NCI-H187 treated with DMSO at 0.1 percent for 48 hours (cell line): Measurements from ENCODE around the gene QRFP.
"Not testable (repeated sequence)": the region's sequence is repeated elsewhere in the genome, so short reads cannot be mapped to it uniquely, and the experiment has no call there.

ENCODE experiments used
- DNase-seq: peaks from one replicate; lab custom pipeline; 2025; lab: John Stamatoyannopoulos, UW

QRFP gene

DNA sequence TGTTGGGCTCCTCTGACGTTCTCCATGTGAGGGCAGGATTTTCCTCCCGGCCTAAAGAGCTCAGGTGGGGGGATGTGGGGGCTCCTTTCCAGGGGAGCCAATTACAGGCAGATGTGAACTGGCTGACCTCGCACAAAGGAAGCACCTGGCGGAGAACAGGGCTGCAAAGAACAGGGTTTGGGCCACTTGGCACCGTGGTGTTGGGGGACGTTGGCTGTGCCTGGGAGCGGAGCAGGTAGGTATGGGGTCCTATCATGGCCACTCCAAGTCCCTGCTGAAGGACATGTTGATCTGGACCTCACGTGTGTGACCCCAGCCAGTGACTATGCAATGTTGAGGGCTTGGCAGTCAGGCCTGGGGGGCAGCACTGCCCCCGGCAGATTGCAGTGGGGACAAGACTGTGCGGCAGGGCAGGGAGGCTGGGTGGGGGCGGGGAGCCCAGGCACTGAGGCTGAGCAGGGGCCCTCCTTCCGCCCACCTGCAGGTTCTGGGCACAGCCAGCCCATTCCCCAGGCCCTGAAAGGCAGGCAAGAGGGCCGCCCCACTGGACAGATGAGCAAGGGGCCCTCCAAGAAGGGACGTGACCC, 23.0 kb upstream of the QRFP start:
- DNase-seq, result no peak

DNA sequence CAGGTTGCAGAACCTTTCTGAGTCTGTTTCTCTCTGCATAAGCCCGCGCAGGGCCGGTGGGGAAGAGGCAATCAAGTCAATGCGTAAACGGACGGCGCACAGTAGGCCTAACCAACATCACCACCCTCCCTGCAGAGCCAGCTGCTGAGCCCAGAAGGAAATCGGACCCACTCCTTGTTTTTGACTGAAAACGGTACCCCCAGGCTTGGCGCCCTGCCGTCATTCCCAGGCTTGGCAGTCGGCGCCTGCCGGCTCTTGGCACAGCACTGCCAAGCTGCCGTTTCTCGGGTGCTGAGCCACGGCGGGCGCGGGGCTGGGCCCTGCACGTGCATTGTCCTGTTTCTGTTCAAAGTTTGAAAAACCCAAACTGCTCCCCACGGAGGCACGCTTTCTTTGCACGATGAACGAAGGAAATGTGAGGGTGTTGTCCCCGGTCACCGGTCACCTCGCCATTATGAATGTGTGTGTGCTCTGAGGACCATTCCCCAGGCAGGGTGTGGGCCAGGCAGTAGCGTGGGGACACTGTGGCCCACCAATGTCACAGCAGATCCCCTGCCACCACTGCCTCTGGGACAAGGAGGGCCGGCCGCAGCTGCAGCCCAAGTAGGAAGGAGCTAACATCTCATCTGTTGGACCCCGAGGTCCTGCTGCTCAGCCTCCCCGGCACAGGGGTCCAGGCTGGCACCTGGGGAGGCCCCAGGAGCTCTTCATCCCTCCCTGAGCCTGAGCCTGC, 22.4 kb upstream of the QRFP start:
- DNase-seq, result no peak

DNA sequence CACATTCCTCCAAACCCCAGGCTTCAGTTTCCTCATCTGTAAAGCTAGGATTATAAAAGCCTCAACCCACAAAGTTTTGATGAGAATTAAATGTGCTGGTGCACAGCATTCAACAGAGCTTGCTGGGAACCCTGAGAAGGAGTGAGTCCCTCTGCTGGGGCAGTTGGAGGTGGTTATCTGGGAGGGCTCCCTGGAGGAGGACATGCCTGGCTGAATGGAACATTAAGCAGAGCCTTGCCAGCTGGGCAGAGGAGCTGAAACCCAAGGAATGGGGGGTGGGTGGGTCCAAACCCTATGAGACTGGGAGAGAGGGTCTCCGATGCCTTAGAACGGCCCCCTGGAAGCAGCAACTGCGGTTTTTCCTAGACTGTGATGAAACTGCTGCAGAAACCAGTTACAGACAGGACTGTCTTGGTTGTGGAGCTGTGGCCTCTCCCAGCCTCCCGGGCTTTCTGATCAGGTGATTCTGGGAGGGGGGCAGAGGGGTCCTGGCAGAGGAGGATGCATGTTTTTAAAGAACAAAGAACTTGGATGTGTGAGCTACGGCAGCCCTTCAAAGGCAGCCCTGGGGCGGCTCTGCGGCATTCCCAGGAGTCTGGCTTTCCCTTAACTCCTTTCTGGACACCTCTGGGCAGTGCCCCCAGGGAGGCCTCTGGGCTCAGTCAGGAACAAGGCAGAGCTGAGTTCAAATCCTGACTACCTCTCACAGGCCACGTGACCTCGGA, 21.7 kb upstream of the QRFP start:
- DNase-seq, result no peak

DNA sequence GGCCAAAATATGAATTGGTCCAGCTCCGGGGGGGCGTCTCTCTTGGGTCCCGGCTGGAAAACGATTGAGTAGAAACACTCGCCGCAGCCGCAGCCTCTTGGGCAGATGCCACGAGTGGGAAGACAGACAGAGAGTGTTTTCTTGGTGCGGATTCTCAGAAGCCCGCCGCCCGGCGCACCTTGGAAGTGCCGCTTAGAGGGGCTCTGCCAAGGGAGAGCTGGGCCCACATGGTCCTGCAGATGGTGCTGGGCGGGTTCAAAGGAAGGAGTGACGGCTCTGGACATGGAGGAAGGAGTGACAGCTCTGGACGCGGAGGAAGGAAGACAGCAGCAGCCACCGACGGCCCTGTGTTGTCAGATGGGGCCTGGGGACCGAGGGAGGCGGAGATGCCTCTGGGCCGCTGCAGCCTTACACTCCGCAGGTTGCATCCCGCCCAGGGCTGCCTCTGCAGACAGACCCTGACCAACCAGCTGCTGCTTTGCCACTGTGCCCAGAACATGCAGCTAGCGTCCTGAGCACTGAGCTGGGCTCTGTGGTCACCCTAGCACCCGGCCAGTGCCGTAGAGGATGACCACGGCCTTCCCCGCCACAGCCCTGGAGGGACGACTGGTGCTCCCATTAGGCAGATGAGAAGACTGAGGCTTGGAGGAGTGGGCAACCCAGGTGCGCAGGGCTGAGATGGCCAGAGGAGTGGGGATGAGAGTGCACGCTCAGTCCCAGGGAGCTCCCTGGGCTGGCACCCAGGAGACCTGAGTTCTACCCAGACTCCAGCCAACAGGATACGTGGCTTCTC, 20.8 kb upstream of the QRFP start:
- DNase-seq, result no peak

DNA sequence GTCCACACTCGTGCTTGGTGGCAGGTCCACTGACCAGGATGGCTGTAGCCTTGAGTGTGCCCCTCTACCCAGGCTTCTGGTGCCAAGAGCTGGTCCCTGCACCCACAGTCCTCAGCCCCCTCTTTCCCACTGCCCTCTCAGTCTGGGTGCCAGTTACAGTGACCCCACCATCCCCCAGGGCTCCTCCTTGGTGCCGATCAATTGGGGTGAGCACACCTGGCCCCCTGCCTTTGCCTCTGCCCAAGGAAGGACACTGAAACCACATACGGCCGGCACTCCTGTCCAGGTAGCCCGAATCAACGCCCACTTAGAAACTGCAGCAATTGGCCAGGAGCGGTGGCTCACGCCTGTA, 18.5 kb upstream of the QRFP start:
- no peak for DNase-seq

DNA sequence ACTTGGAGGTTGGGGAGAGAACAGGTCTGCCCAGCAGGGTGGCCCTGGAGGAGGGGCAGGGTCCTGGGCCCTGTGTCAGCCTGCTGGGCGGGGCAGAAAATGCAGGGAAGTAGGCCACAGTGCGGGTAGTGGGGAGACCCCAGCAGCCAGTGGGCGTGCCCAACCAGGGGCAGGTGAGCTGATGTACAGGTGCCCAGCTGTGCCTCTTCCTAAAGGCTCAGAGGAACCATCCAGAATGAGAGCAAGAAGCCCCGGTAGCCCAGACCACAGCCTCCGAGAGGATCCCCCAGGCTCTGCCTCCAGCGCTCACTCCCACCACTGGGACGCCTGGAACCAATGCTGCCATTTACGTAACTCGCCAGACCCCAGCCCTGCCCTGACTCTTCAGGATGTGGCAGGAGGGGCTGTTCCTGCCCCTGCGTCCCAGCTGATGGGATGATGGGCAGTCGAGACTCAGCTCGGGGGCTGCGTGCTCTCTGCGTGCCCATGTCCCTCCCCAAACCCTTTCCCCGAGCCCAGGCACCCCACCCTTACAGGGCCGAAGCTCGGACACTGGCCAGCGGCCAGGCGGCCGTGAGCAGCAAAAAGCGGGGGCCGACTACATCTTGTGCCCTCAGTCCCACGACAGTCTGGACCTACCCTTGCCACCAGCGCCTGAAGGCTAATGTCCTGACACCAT, 17.9 kb upstream of the QRFP start:
- DNase-seq, result no peak

DNA sequence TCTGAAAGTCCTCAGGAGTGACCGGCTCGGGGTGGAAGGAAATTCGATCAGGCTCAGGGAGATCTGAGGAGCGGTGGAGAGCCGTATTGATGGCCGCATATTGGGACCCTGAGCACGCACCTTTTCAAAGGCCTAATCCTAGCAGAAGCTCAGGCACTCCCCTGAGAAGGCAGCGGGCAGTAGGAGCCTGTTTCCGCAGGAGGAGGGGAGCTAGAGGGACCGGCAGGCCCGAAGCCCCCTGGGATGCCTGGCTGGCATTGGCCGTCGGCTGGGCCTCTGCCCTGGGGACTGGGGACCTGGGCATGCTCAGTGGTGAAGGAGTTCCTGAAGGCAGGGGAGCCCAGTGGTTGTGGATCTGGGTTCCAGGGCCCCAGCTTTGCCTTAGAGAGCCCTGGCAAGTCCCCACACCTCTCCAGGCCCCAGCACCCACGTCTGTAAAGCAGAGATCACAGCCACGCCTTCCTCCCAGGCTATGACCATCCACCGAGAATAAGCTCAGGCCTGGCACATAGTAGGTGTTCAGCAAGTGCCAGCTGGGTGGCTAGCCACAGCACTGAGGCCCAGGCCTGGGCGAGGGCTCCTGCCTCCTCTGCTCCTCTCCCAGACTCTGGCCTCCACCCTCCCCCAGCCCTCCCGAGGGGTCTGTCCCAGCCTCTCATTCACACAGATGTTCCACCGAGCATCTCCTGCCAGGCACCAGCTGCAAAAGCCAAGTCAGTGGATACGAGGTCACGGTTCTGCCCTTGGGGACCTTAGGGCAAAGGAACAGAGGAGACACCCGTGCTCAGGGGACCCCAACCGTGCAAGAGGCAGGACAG, 17.2 kb upstream of the QRFP start:
- no peak for DNase-seq

DNA sequence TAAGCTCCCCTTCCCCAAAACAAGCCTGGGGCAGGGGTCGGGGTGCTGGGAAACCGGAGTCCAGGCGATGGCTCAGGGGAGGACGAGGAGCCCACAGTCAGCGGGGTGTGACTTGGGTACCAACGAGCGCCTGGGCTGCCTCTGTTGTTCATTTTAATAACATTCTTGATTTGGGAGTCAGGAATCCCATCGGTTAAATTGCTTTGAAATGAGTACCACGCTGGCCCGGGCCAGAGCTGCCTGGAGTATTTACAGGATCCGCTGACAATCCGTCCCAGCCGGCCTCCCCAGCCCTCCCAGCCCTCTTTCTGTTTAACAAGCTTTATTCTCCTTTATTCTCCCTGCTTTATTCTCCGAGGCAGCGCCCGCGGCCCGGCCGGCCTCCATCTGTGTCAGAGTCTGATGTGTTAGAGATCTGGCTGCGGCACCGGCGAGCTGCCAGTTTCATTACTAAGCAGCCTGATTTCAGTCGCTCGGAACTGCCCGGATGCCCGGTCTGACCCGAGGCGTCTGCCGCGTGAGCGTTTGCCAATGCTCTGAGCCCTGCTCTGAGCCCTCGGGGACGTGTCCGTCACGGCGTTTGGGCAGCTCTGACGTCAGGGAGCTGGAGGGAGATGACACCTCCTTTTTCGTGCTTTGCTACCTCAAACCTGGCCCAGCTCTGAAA, 16.5 kb upstream of the QRFP start:
- no peak for DNase-seq

DNA sequence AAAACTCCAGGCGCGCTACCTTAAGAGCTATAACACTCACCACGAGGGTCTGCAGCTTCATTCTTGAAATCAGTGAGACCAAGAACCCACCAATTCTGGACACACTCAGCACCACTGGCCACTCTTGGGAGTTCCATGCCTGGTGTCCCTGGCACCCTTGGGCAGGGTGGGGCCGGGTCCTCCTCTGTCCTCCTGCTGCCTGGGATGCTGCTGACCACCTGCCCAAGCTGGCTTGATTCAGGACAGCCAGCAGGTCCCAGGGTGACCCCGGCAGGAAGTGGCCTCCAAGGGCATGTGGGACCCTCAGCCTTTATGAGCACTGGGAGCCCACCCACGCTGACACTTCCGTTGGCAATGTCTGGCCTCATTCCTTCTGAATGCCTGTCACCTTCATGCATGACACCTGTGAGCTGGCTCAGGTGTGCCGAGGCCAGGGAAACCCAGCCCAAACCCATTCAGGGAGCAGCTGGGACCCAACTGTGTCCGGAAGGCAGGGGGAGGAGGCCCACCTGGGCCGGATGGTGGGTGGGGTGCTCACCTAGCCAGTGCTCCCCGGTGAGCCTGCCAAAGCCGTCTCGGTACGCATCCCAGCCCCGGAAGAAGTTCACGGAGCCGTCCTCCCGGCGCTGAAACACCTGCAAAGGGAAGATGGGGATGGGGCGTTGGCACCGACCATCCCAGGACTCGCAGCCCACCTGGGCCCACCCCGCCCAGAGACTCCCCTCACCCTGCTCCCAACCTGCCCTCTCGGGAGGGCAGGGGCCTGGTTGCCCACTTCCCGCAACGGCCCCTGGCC, 14.8 kb upstream of the QRFP start:
- no peak for DNase-seq

DNA sequence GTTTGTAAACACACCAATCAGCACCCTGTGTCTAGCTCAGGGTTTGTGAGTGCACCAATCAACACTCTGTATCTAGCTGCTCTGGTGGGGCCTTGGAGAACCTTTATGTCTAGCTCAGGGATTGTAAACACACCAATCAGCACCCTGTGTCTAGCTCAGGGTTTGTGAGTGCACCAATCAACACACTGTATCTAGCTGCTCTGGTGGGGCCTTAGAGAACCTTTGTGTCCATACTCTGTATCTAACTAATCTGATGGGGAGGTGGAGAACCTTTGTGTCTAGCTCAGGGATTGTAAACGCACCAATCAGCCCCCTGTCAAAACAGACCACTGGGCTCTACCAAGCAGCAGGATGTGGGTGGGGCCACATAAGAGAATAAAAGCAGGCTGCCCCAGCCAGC, 14.1 kb upstream of the QRFP start:
- DNase-seq, result not testable (repeated sequence)

DNA sequence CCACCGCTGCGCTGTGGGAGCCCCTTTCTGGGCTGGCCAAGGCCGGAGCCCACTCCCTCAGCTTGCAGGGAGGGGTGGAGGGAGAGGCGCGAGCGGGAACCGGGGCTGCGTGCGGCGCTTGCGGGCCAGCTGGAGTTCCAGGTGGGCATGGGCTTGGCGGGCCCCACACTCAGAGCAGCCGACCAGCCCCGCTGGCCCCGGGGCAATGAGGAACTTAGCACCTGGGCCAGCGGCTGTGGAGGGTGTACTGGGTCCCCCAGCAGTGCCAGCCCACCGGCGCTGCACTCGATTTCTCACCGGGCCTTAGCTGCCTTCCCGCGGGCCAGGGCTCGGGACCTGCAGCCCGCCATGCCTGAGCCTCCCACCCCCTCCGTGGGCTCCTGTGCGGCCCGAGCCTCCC, 13.4 kb upstream of the QRFP start:
- DNase-seq, result not testable (repeated sequence)

DNA sequence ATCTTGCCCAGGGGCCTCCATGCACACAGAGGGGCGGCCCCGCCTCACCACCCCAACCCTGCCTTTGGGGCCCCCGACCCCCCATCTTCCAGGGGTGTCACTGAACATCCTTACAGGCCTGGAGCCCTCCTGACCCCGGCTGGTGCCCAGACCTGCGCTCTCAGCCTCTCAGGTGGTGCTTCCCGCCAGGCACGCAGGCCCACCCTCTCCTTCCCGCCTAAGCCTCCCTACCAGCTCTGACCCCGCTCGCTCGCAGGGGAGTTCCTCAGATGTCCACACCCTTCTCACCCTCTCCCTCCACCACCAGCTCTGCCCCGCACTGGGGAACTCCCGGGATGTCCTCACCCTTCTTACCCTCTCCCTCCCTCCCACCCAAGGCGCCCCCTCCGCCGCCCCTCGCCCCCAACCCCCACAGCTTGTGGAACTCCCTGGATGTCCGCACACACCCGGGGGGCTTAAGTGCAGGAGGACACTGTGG, 12.3 kb upstream of the QRFP start:
- no peak for DNase-seq

DNA sequence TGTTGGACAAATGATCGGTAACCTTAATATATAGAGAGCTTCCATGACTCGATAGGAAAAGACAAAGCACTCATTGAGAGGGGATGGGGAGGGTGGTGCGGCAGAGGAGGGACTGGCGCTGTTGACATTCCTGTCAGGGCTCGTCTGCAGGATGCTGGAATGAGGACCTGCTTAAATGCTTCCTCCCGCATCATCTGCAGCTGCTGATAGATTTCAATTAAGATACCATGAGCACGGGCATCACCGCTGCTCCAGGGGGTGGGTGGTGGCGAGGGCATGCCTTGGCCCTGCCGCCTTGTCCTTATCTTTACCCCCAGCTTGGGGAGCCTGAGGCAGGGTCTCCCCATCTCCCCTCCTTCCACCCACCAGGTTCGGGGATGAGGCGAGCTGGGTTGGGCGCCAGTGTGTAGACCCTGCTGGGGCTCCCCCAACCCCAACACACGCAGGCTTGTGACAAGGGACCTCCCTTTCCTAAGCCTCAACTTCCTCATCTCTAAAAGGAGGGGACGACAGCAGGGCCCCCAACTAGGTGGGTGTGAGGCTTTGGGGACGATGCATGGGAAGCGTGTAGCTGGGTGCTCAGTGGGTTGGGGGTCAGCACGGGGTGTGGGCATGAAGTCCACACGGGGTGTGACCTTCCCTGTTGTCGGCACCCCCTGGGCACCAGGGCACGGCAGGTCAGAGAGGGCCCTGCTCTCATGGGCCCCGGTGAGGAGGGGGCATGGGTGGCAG, 11.7 kb upstream of the QRFP start:
- no peak for DNase-seq

DNA sequence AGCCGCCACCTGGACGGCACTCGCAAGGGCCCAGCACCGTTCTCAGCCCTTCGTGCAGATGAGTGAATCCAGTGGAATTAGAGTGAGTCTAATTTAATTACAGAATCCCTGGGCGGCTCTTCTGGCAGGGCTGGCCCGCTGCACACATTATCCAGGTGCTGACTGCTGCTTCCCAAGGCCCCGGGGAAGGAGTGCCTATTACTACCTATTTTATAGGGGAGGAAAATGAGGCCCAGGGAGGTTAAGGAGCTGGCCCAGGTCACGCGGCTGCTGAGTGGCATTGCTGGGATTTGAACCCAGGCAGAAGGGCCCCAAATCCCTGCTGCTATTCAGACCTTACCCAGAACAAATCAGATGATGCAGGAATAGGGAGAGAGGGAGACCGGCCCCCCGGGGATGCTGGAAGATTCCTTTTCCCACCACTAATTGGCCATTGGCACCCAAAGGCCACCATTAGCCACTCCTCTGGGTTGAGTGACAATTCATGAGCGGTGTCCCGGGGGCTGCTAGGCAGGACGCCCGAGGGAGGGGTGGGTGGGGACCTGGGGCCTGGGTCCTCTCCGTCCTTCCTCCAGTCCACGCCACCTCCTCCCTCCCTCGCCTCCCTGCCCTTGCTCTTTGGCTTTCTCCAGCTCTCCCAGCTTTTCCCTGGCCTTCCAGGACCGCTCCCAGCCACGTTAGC, 10.3 kb upstream of the QRFP start:
- no peak for DNase-seq

DNA sequence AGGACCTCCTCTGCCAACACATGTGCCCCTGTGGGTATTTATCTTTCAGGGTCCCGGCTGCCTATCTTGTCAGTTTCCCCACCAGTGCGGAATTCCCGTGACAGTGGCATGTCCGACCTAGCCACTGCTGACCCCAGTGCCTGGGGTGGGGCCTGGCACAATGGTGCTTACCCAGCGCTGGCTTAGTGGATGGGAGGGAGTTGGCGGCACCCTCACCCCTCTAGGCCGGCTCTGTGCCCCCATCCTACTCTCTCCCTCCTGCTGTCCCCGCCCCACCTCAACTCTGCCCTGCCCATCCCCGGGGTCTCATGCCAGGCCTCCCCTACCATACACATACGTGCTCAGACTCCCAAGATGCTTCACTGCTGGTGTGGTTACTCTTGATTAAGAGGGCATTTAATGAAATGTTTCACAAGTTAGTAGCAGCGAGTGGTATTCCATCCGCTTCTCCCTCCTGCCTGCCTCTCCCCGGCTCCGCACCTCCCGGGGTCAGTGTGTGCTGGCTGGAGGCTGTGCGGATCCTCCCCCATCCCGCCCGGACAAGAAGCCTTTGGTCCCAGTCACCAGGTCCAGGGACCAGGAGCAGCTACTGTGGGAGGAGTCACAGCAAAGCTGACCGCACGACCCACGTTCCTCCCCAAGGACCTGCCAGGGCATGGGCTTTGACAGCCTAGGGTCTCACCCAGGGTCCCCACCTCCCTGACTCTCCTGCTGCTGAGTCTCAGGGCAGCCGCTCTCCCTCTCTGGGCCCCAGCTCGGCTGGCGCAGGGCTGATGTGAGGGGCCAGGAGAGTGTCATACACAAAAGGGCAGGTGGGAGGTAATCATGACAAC, 9.5 kb upstream of the QRFP start:
- no peak for DNase-seq

DNA sequence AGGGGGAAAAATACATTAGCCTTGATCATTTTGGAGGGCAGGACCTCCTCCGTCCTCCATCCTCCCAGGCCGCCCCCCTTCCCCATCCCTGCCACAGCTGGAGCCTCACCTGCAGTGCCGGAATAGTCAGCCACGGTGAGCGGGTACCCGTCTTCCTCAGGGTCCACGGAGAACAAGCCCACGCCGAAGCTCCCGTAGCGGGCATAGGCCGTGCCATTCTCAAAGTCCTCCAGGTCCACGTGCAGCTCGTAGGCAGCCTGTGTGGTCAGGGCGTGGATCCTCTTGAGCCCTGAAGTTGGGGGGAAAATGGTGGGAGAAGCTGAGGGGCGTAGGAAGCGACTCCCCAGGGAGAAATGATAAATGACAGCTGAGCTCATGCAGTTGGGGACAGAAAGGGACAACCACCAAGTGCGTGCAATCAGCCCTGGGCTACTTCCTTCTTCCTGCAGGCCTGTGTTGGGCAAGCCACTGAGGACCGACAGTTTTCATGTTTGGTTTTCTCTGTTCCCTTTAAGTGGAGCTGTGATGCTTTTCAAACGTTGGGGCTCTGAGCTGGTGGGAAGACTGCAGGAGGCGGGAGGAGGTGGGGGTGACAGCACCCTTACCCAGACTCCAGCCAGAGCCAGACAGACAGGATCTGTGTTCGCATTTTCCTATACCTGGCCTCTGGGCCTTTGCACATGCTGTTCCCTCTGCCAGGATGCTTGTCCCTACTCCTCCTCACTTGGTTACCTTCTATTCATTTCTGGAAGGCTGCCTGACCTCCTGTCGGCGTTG, 8.7 kb upstream of the QRFP start:
- DNase-seq, result no peak
